AG04450 (cell line): ENCODE results near the gene IZUMO4. TPM values are rescaled to one million over a fixed set of nuclear protein-coding genes. Genes with fewer than 3 reads are reported as not detected.

Experiments used
- CTCF ChIA-PET: fragments of 300-600, 350-600 bp; formaldehyde crosslinking; extraction: SDS; loops from one replicate; lab custom pipeline; 2022; ENCODE audit warnings: antibody characterized with exemption, inconsistent platforms; lab: Charles Lee
- POLR2A ChIA-PET: fragments of 350-600 bp; formaldehyde crosslinking; extraction: SDS; loops from one replicate; lab custom pipeline; 2021; ENCODE audit warnings: antibody characterized with exemption, inconsistent platforms; lab: Yijun Ruan, JAX
- DNase-seq: peaks from one replicate; pipeline ENCODE4 v3.0.0-alpha.2; 2011; ENCODE audit warnings: low read depth, low spot score
- H3K27ac ChIP-seq: one replicate; pipeline ENCODE4 v1.5.1; 2012; ENCODE audit warnings: low read depth, low read length, control low read depth
- H3K27me3 ChIP-seq: one replicate; pipeline ENCODE4 v1.6.0; 2012; ENCODE audit warnings: low read length; ENCODE audit not compliant: control insufficient read depth, insufficient read depth
- H3K4me3 ChIP-seq: 2 replicates; pipeline ENCODE4 v1.5.1; 2011; ENCODE audit warnings: mild to moderate bottlenecking, low read depth, low read length, control low read depth
- H3K9me3 ChIP-seq: 2 replicates; pipeline ENCODE4 v1.5.1; 2012; ENCODE audit warnings: low read length; ENCODE audit not compliant: control insufficient read depth, insufficient read depth
- CTCF ChIP-seq: IDR thresholded peaks from 2 replicates; pipeline ENCODE4 v1.5.1; 2011; ENCODE audit warnings: low read depth, low read length, control low read depth, inconsistent platforms
- polyA plus RNA-seq: library from polyadenylated mRNA; depleted of rRNA; stranded (reverse); fragments of >200 nt; gene quantifications from 2 replicates; pipeline ENCODE4 v1.2.3, GENCODE V29; 2011

IZUMO4 gene
- polyA plus RNA-seq, 1 experiment = 0.56 TPM

DNA sequence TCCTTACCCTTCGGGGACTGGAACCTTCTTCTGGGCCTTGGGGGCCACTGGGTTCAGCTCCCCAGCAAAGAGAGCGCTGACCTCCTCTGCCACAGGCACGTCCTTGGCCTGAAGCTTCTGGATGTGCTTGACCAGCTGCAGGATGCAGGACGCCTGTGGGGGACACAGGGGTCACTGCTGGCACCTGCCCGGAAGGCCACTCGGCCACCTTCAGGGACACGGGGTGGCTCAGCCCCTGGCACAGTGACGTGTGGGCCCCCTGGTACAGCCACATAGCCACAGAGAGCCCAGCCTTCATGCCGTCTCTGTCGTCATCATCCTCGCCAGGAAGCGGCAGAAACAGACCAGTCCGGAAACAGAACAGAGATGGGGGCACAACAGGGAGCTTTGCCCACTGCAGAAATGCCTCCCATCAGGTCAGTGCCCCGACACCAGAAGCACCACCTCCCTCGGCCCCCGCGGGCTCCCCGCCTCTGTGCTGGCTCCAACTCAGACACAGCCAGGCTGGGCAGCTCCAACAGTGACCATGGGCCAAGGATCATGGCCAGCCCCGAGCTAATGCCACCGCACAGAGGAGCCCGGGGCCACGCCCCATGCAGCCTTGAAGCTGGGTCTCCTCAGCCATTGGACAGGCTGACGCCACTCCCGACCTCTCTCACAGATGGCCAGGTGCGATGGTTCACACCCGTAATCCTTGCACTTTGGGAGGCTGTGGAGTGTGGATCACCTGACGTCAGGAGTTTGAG, 20.7 kb downstream of the IZUMO4 start:
- H3K9me3 ChIP-seq = no peaks in the 10 kb centered on the region; the same call in 1 of the 2 replicates
- ChIA-PET POLR2A (no interaction called here), CTCF (no interaction called here)
- DNase-seq = no peak
- no peaks in the 10 kb centered on the region for H3K27me3 ChIP-seq
- H3K4me3 ChIP-seq = no peak overlapping the region
- no peak for TF ChIP-seq CTCF
- no peak overlapping the region for H3K27ac ChIP-seq

GRCh38 chr19:2118438-2118837, 21.7 kb downstream of the IZUMO4 start:
- Histone ChIP-seq H3K27me3 (no peaks in the 10 kb centered on the region), H3K9me3 (no peaks in the 10 kb centered on the region; the same call in 1 of the 2 replicates), H3K27ac (no peak overlapping the region), H3K4me3 (no peak overlapping the region)
- no peak for DNase-seq
- CTCF ChIA-PET = no interaction called here
- POLR2A ChIA-PET = no interaction called here
- no peak for TF ChIP-seq CTCF

- no peak for DNase-seq
- H3K27me3 ChIP-seq = no peaks in the 10 kb centered on the region
- POLR2A ChIA-PET = interaction anchor here (0.7 kb wide), 1 partner anchor 14 kb away, joined by 6 read pairs; no protein-coding TSS in a partner anchor
- no peak overlapping the region for H3K4me3 ChIP-seq
- CTCF ChIA-PET = interaction anchor here (0.7 kb wide), 1 partner anchor 87 kb away, joined by 7 read pairs; no protein-coding TSS in a partner anchor
- H3K9me3 ChIP-seq = no peaks in the 10 kb centered on the region; the same call in 1 of the 2 replicates
- no peak for TF ChIP-seq CTCF
- H3K27ac ChIP-seq = no peak overlapping the region
Observed at GRCh38 chr19:2119921-2120785, 23.4 kb downstream of the IZUMO4 start.

DNA sequence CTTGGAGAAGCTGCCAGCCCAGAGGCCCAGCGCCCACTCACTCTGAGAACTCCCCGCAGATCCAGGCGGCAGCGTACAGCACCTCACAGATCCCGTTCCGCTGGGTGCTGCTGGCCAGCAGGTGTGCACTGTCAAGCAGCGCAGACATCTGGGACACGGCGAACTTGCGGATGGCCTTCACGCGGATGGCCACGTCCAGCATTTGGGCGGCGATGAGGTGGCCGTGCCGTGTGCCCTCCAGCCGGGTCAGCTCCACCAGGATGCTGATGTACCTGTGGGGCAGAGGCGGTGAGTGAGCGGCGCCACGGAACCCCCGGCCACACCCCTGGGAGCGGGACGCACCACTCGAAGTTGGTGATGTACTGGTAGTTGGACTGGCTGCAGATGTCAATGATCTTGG, 24.1 kb downstream of the IZUMO4 start:
- CTCF ChIA-PET = no interaction called here
- no peak overlapping the region for H3K4me3 ChIP-seq
- POLR2A ChIA-PET = interaction anchor here (0.6 kb wide), 1 partner anchor 20 kb away, joined by 4 read pairs; no protein-coding TSS in a partner anchor
- H3K27me3 ChIP-seq = no peaks in the 10 kb centered on the region
- H3K27ac ChIP-seq = no peak overlapping the region
- DNase-seq = no peak
- H3K9me3 ChIP-seq = no peaks in the 10 kb centered on the region; the same call in 1 of the 2 replicates
- TF ChIP-seq CTCF = no peak
